SW480 (cell line): Measurements from ENCODE around the gene SEC24C.
"Not testable (repeated sequence)": the region's sequence is repeated elsewhere in the genome, so short reads cannot be mapped to it uniquely, and the experiment has no call there.

Source experiments
- DNase-seq: peaks from one replicate; pipeline ENCODE4 v3.0.0-alpha.2; 2016; ENCODE audit warnings: low spot score

SEC24C gene

GRCh38 chr10:73743905-73744663, at the start of gene SEC24C:
SEC24C (plus strand) TSS chr10:73744372; CDS start chr10:73746833, 2,461 bp downstream.
- DNase-seq, result peak; percentile 92

- not testable (repeated sequence) for DNase-seq
Observed at GRCh38 chr10:73695302-73695701, 48.9 kb upstream of the SEC24C start.

GRCh38 chr10:73697675-73698159, 46.5 kb upstream of the SEC24C start, which contains the start of gene AGAP5:
AGAP5 (minus strand) TSS chr10:73698109; CDS start chr10:73697755, 354 bp downstream.
- not testable (repeated sequence) for DNase-seq

- DNase-seq, result not testable (repeated sequence)
Observed at GRCh38 chr10:73698819-73699218, 45.4 kb upstream of the SEC24C start.

GRCh38 chr10:73703924-73704323, 40.2 kb upstream of the SEC24C start:
- DNase-seq, result not testable (repeated sequence)

GRCh38 chr10:73705506-73706072, 38.6 kb upstream of the SEC24C start:
- not testable (repeated sequence) for DNase-seq

- DNase-seq, result not testable (repeated sequence)
Observed at GRCh38 chr10:73706488-73706887, 37.7 kb upstream of the SEC24C start.

GRCh38 chr10:73707628-73708027, 36.5 kb upstream of the SEC24C start:
- not testable (repeated sequence) for DNase-seq

- DNase-seq, result not testable (repeated sequence)
Observed at GRCh38 chr10:73708122-73708521, 36.0 kb upstream of the SEC24C start.

- DNase-seq, result not testable (repeated sequence)
Observed at GRCh38 chr10:73711683-73712082, 32.5 kb upstream of the SEC24C start.

GRCh38 chr10:73713912-73714311, 30.3 kb upstream of the SEC24C start:
- DNase-seq, result not testable (repeated sequence)

- not testable (repeated sequence) for DNase-seq
Observed at GRCh38 chr10:73714483-73714882, 29.7 kb upstream of the SEC24C start.

GRCh38 chr10:73715179-73716156, 28.7 kb upstream of the SEC24C start:
- not testable (repeated sequence) for DNase-seq

- DNase-seq, result no peak
Observed at GRCh38 chr10:73716251-73716650, 27.9 kb upstream of the SEC24C start.

- no peak for DNase-seq
Observed at GRCh38 chr10:73717556-73717955, 26.6 kb upstream of the SEC24C start.

- DNase-seq, result not testable (repeated sequence)
Observed at GRCh38 chr10:73720561-73720960, 23.6 kb upstream of the SEC24C start.

- no peak for DNase-seq
Observed at GRCh38 chr10:73723516-73723915, 20.7 kb upstream of the SEC24C start.

- DNase-seq, result peak; percentile 28
Observed at GRCh38 chr10:73729781-73730152, 14.4 kb upstream of the SEC24C start.

- DNase-seq, result peak; percentile 80
Observed at GRCh38 chr10:73730153-73730906, 13.8 kb upstream of the SEC24C start.

GRCh38 chr10:73731588-73732375, 12.4 kb upstream of the SEC24C start:
- DNase-seq, result no peak
